HG02852 (cell line): ENCODE results near the gene PRR36.
"Not testable (repeated sequence)": the region's sequence is repeated elsewhere in the genome, so short reads cannot be mapped to it uniquely, and the experiment has no call there.

Experiments used
- ATAC-seq: cut with Tn5 transposase; IDR thresholded peaks from one replicate; pipeline ENCODE4 v1.9.1; 2021; ENCODE audit warnings: mild to moderate bottlenecking, moderate library complexity; ENCODE audit not compliant: unreplicated experiment

The PRR36 gene

DNA sequence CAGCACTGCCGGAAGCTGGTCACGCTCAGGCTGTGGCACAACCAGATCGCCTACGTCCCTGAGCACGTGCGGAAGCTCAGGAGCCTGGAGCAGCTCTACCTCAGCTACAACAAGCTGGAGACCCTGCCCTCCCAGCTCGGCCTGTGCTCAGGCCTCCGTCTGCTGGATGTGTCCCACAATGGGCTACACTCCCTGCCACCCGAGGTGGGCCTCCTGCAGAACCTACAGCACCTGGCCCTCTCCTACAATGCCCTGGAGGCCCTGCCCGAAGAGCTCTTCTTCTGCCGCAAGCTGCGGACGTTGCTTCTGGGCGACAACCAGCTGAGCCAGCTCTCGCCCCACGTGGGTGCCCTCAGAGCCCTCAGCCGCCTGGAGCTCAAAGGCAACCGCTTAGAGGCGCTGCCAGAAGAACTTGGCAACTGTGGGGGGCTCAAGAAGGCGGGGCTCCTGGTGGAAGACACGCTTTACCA, 26.2 kb upstream of the PRR36 start:
- ATAC-seq, result no peak

DNA sequence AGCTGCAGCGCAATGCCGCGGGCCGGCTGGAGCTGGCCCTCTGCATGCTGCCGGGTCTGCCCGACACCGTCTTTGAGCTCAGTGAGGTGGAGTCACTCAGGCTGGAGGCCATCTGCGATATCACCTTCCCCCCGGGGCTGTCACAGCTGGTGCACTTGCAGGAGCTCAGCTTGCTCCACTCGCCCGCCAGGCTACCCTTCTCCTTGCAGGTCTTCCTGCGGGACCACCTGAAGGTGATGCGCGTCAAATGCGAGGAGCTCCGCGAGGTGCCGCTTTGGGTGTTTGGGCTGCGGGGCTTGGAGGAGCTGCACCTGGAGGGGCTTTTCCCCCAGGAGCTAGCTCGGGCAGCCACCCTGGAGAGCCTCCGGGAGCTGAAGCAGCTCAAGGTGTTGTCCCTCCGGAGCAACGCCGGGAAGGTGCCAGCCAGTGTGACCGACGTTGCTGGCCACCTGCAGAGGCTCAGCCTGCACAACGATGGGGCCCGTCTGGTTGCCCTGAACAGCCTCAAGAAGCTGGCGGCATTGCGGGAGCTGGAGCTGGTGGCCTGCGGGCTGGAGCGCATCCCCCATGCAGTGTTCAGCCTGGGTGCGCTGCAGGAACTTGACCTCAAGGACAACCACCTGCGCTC, 25.7 kb upstream of the PRR36 start:
- no peak for ATAC-seq

DNA sequence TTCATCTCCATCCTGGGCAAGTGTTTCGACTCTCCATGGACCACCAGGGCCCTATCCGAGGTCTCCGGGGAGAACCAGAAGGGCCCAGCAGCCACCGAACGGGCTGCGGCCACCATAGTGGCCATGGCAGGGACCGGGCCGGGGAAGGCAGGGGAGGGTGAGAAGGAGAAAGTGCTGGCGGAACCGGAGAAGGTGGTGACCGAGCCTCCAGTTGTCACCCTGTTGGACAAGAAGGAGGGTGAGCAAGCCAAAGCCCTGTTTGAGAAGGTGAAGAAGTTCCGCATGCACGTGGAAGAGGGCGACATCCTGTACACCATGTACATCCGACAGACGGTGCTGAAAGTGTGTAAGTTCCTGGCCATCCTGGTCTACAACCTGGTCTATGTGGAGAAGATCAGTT, 24.8 kb upstream of the PRR36 start:
- no peak for ATAC-seq

DNA sequence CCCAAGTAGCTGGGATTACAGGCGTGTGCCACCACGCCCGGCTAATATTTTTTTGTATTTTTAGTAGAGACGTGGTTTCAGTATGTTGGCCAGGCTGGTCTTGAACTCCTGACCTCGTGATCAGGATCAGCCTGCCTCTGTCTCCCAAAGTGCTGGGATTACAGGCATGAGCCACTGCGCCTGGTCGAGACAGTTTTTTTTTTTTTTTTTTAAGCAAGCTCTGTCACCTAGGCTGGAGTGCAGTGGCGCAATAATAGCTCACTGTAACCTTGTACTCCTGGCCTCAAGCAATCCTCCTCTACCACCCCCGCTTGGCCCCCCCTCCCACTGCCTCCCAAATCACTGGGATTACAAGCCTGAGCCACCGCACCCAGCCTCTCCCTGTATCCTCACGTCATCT, 23.1 kb upstream of the PRR36 start:
- ATAC-seq, result no peak

DNA sequence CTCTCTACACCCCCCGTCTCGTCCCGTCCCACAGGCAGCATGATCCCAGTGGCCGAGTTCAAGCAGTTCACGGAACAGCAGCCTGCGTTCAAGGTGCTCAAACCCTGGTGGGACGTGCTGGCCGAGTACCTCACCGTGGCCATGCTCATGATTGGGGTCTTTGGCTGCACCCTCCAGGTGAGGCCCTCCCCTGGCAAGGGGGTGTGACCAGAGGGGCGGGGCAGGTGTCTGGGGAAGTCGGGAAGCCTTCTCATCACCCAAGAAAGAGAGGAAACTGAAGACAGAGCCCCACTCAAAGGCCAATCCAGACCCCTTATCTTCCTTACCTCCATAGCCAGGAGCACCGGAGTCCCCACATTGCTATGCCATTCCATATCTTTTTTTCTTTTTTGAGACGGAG, 21.4 kb upstream of the PRR36 start:
- no peak for ATAC-seq

DNA sequence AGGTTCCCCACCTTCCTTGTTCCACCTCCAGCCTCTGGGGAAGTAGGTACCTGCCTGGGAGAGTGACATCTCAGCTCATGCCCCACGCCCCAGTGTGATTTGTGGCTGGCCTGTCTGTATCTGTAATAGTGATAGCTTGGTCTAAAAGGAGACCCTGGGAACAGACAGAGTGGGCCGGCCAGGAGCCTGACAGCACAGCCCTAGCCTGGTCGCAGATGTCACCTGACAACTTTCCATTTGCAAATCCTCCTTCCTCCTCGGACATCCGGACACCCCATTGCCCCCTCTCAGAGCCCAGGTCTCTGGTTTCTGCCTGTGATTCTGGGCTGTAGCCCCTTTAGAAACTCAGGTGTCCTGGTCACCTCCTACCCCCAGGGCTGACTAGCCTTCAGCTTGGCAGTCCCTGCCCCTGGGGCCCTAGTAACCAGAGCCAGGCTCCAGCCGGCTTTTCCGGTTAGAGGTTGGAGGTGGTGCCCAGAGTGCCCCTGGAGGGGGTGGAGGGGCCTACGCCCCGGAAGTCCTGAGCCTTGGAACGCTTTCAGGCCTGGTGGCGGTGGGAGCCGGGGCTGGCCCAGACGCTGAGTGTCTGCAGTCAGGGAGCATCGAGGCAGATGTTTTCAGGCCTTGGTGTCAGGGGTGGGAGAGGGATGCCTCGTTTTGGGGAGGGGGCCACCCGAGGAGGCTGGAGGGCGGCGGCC, 20.6 kb upstream of the PRR36 start:
- ATAC-seq, result no peak

DNA sequence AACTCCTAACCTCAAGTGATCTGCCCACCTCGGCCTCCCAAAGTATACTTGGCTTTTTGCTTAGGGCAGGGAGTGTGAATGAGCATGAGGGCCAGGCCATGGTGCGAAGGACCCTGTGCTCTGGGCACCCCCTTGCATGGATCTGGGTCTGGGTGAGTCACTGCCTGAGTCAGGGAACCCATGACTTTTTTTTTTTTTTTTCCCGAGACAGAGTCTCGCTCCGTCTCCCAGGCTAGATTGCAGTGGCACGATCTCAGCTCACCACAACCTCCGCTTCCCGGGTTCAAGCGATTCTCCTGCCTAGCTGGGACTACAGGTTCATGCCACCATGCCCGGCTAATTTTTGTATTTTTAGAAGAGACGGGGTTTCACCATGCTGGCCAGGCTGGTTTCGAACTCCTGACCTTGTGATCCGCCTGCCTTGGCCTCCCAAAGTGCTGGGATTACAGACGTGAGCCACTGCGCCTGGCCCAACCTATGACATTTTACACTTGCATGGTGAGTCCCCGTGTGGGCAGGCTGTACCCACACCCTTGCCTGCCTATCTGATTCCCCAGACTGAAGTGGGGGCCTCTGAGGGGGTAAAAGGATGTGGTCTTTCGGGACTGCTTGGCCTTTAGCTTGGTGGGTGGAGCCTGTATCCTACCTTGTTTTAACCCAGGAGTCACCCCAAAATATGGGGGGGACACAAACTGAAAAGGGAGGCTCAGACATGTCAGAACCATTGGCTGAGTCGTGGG, 19.3 kb upstream of the PRR36 start:
- ATAC-seq, result not testable (repeated sequence)

DNA sequence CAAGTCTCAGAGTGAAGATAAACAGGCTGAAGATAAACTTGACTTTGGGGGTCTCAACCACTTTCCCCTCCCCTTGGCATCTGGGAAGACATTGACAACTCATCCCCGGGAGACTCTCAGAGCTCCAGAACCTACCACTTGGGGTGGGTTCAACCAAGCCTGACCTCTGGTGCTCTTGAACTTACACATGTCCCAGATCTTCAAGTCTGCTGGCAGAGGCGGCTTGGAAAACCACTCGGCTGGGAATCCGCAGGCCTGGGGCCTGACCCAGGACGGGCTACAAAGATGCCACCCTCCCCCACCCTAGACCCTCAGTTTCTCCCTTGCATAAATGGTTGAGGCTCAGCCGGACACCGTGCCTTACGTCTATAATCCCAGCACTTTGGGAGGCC, 14.6 kb upstream of the PRR36 start:
- no peak for ATAC-seq

DNA sequence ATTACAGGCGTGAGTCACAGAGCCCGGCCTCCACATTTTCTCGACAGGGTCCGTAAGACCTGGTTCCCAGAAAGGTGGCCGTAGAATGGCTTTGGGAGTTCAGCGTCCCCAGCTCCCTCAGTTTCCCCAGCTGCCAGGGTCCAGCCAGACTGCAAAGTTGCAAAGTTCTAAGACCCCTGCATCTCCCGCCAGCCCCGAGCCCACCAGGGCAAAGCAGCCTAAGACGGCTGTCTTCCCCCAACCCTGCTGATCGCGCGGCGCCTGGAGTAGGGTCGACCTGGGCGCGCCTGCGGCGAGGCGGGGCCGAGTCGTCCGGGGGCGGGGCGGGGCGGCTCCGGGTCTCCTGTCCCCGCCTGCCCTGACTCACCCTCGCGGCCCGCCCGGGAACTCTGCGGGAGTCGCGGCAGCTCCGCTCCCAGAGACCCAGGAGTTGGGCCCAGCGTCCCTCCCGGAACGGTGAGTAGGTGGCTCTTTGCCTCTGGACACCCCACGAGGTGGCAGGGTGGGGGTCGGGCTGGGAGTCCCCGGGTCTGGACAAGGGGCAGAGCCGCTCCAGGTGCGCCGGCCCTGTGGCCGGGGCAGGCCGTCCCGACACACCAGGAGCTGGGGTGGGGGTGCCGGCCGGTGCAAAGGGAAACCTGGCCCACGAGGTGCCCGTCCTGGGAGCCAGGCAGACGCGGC, 14.1 kb upstream of the PRR36 start, which contains the start of gene LRRC8E:
Gene LRRC8E (plus strand): TSS at position 366 of the 681 bp plus-strand sequence. CDS start 7,094 bp downstream, outside the sequence.
- ATAC-seq, result no peak

DNA sequence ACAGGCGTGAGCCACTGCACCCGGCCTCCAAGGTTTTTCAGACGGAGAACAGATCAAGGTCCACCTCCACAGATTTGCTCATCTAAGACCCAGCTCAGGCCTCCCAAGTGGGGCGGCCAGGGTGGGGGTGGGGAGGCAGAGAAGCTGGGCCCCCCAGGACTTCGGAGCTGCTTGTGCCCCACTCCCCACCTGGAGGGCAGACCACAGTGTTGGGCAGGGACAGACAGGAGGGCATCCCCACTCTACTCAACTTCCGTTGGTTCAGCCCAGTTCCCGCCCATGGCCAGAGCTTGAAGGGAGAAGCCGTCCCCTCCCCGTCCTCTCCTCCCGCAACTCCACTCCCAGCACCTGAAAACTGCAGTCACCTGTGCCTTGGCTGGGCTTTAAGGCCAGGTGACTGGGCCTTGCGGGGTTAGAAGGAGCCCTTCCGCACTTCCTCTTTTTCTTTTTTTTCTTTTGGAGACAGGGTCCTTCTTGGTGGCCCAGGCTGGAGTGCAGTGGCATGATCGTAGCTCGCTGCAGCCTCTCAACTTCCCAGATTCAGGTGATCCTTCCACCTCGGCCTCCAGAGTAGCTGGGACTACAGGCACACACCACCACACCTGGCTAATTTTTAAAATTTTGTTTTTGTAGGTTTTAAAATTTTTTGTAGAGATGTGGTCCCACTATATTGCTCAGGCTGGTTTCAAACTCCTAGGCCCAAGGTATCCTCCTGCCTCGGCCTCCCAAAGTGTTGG, 13.4 kb upstream of the PRR36 start:
- no peak for ATAC-seq

DNA sequence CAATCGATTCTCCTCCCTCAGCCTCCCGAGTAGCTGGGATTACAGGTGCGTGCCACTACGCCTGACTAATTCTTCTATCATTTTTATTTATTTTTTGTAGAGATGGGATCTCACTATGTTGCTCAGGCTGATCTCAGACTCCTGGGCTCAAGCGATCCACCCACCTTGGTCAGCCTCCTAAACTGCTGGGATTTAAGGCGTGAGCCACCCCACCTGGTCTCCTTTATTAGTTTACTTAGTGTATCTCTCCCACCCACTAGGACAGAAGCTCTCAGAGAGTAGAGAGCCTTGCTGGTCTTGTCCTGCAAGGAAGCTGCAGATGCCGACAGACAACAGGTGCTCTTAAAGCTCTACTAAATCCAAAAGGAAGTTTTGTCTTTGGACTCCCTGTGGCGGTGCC, 11.6 kb upstream of the PRR36 start:
- ATAC-seq, result no peak

DNA sequence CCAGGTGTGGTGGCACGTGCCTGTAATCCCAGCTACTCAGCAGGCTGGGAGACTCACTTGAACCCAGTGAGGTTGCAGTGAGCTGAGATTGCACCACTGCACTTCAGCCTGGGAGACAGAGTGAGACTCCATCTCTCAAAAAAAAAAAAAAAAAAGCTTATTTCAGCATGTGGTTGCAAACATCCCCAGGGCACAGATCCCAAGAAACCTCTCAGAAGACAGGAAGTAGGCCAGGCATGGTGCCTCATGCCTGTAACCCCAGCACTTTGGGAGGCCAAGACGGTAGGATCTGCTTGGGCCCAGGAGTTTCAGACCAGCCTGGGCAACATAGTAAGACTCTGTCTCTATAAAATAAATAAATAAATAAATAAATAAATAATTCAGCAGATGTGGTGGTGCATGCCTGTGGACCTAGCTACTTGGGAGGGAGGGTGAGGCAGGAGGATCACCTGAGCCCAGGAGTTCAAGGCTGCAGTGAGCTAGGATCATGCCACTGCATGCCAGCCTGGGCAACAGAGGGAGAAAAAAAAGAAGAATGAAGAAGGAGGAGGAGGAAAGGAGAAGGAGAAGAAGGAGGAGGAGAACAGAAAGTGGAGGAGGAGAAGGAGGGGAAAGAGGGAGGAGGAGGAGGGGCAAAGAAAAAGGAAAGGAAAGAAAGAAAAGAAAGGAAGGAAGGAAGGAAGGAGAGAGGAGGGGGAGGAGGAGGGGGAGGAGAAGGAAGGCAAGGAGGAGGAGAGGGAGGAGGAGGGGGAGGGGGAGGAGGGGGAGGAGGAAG, 9.8 kb upstream of the PRR36 start:
- ATAC-seq, result no peak

DNA sequence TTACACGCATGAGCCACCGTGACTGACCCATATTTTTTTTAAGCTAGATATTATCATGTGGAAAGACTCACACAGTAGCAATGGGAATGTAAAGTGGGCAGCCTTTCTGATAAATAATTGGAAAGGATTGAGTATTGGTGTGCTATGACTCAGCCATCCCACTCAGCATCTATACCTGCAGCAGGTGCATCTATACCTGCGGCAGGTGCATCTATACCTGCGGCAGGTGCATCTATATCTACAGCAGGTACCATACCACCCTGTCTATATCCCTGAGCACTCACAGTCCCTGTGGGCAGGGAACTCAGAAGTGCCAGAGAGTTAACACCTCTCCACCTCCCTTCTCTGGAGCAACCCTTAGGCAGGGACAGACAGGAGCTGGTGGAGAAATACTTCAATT, 8.9 kb upstream of the PRR36 start:
- ATAC-seq, result no peak

DNA sequence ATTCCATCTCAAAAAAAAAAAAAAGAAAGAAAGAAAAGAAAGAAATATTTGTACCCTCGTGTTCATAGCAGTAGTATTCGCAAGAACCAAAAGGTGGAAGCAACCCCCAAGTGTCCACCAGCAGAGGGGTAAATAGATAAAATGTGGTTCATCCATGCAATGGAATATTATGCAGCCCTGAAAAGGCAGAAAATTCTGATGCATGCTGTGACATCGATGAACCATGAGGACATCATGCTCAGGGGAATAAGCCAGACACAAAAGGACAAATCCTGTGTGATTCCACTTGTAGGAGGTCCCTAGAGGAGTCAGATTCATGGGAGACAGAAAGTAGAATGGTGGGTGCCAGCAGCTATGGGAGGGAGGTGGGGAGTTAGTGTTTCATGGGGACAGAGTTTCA, 7.7 kb upstream of the PRR36 start:
- ATAC-seq, result no peak

DNA sequence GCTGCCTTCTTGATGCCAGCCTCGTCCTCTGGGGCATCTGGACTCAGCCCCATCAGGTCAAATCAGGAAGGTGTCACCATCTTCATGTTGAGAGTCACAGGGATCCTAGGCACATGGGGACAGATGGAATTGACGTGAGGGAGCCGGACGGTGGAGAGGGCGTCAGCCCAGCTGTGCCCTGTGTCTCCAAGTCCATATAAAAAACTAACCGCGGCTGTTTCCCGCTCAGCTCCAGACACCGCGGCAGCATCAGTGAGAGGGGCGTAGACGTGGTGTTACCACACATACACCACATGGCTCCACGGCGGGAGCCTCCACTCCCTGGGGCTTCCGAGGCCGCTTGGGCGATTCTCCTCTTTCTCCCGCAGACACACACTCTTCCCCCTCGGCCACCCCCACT, 5.6 kb upstream of the PRR36 start:
- no peak for ATAC-seq

DNA sequence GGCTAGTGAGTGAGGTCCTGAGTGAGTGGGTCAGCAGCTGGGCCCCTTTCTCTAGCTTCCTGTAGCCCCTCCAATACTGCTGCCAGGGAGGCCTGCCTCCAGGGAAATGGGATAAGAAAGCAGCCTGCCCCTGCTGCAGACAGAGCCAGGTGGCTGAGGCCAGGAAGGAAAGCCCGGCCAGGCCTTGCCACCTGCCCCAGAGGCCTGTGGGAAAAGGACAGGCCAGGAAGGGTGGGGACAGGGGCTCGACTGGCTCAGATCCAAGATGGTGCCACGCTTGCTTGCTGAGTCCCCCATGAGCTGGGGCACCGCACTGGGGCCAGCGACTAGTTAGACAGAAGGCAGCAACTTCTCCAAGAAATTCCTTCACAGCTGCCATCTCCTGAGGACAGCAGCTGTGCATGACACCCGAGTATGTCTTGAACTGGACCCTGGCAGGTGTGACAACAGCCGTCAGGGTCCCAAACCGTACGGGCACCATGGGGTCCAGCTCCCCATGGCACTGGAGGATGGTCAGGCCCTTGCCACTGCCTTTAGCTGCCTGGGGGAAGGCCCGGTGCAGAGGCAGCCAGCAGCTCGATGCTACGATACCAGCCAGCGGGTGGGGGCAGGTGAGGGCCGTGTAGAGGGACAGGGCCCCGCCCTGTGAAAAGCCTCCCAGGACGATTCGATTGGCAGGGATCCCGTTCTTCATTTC, 5.1 kb upstream of the PRR36 start:
- ATAC-seq, result no peak

DNA sequence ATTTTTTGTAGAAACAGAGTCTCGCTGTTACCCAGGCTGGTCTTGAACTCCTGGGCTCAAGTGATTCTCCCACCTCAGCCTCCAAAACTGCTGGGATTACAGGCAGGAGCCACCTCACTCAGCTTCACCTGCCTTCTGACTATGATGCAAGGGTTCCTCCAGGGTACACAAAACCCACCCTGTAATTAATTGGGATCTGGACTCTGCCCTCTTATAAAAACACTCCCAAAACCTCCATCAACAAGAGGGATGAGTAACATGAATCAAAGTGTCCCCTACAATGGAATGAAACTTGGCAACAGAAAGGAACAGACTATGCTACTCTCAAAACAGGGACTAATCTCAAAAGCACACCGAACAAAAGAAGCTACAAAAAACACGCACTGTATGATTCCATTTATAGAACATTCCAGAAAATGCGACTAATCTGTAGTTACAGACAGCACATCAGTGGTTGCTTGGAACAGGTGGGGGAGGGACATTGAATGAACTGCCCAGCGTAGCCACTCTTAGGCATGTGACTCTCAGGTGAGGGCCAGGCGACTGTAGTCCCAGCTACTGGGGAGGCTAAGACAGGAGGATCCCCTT, 3.2 kb upstream of the PRR36 start:
- ATAC-seq, result no peak

DNA sequence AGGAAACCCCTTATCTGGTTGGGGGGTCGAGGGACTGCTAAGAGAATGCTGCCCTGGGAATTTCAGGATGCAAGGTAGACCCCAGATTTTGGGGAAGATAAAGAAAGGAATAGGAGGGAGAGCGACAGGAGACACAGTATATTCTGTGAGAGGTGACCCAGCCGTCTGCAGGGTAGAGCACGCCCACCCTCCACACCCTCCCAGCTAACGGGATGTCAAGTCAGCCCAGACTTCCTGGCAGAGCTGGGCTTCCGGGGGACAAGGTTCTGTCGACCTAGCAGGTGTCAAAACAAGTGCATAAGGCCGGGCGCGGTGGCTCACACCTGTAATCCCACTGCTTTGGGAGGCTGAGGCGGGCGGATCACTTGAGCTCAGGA, 695 bp upstream of the PRR36 start:
- no peak for ATAC-seq
